ENCODE data around the gene PHF2.

- TF ChIP-seq POLR2A (IDR thresholded peaks at IDR 0.05): no peak
- TF ChIP-seq, protein P1, sequence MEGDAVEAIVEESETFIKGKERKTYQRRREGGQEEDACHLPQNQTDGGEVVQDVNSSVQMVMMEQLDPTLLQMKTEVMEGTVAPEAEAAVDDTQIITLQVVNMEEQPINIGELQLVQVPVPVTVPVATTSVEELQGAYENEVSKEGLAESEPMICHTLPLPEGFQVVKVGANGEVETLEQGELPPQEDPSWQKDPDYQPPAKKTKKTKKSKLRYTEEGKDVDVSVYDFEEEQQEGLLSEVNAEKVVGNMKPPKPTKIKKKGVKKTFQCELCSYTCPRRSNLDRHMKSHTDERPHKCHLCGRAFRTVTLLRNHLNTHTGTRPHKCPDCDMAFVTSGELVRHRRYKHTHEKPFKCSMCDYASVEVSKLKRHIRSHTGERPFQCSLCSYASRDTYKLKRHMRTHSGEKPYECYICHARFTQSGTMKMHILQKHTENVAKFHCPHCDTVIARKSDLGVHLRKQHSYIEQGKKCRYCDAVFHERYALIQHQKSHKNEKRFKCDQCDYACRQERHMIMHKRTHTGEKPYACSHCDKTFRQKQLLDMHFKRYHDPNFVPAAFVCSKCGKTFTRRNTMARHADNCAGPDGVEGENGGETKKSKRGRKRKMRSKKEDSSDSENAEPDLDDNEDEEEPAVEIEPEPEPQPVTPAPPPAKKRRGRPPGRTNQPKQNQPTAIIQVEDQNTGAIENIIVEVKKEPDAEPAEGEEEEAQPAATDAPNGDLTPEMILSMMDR (IDR thresholded peaks at IDR 0.05): no peak
- no peak for TF ChIP-seq POLR2AphosphoS5 (IDR thresholded peaks at IDR 0.05)
- no peak for TF ChIP-seq EP300 (IDR thresholded peaks at IDR 0.05)
Observed at GRCh38 chr9:93558503-93558902, 17.9 kb upstream of the PHF2 start.

Data from suprapubic skin (tissue), 4 donors.